Panc1 (cell line): ENCODE data around the gene SEMA4B.

Experiments
- CTCF ChIP-seq: fragments of 450-650 bp; IDR thresholded peaks from 2 replicates; pipeline ENCODE4 v1.5.1; 2017; ENCODE audit warnings: mild to moderate bottlenecking
- POLR2AphosphoS5 ChIP-seq: IDR thresholded peaks from 2 replicates; pipeline ENCODE4 v1.6.1; 2012; ENCODE audit warnings: mild to moderate bottlenecking, low read depth, low read length, moderate library complexity
- REST ChIP-seq, 2 experiments: IDR thresholded peaks; 2 replicates each; pipeline ENCODE4 v1.6.1; 2011 to 2012; ENCODE audit warnings: low read depth in 2 of 2, control low read depth in 1 of 2, low read length in 1 of 2, mild to moderate bottlenecking in 1 of 2, moderate library complexity in 1 of 2; ENCODE audit not compliant: insufficient read depth in 1 of 2
- SIN3A ChIP-seq: IDR thresholded peaks from 2 replicates; pipeline ENCODE4 v1.6.1; 2012; ENCODE audit warnings: low read depth, mild to moderate bottlenecking, low read length, moderate library complexity, borderline replicate concordance; ENCODE audit not compliant: insufficient read depth

GRCh38 chr15:90265271-90266060 lies 64.3 kb downstream of the SEMA4B start, which contains the start of gene NGRN:
- TF ChIP-seq CTCF (no peak), POLR2AphosphoS5 (peak; percentile 99), REST (IDR thresholded peaks at IDR 0.05; ENCODE audit: insufficient read depth in 1 of 2, low read depth in 2 of 2, low read length in 1 of 2) (peak in 1 of 2 experiments; percentile 17; a peak in 1 of 4 replicates), SIN3A (peak; percentile 94; the same call in 1 of the 2 replicates)
